HL-60 (cell line): ENCODE data around the gene SPINT2.
A peak's percentile ranks its signal among the peaks of the same experiment; 100 is the strongest.

ENCODE experiments used
- DNase-seq, 2 experiments: peaks; one replicate each; pipeline ENCODE4 v3.0.0-alpha.2; 2010 to 2020; ENCODE audit warnings: low read depth in 1 of 2, low spot score in 1 of 2
- H3K27ac ChIP-seq: fragments of 250-450 bp; sonication (Bioruptor Pico); replicated peaks from 2 replicates; pipeline ENCODE4 v1.5.1; 2020; ENCODE audit warnings: mild to moderate bottlenecking, moderate library complexity
- H3K27me3 ChIP-seq: fragments of 250-450 bp; sonication (Bioruptor Pico); 2 replicates; pipeline ENCODE4 v1.5.1; 2021; ENCODE audit warnings: mild to moderate bottlenecking, moderate library complexity; ENCODE audit not compliant: insufficient read depth, poor library complexity, severe bottlenecking
- H3K4me3 ChIP-seq: replicated peaks from 2 replicates; pipeline ENCODE4 v1.5.1; 2011; ENCODE audit warnings: mild to moderate bottlenecking, control low read depth, low read length; ENCODE audit not compliant: insufficient read depth
- CTCF ChIP-seq: IDR thresholded peaks from one replicate; pipeline ENCODE4 v1.5.1; 2011; ENCODE audit warnings: low read length, control low read depth, inconsistent platforms; ENCODE audit not compliant: insufficient read depth
- GABPA ChIP-seq: IDR thresholded peaks from 2 replicates; pipeline ENCODE4 v1.6.1; 2012; ENCODE audit warnings: low read depth
- POLR2AphosphoS5 ChIP-seq: IDR thresholded peaks from 2 replicates; pipeline ENCODE4 v1.6.1; 2012; ENCODE audit warnings: low read depth
- REST ChIP-seq: IDR thresholded peaks from 2 replicates; pipeline ENCODE4 v1.6.1; 2012; ENCODE audit warnings: low read depth; ENCODE audit not compliant: insufficient replicate concordance
- SPI1 ChIP-seq: IDR thresholded peaks from 2 replicates; pipeline ENCODE4 v1.6.1; 2012; ENCODE audit warnings: low read depth, mild to moderate bottlenecking, borderline replicate concordance

Gene SPINT2

GRCh38 chr19:38304866-38305429 is 40.6 kb downstream of the SPINT2 start:
- no peak overlapping the region for H3K27ac ChIP-seq

GRCh38 chr19:38306236-38306635 is 41.9 kb downstream of the SPINT2 start:
- no peak for DNase-seq
- H3K27me3 ChIP-seq = no peaks in the 10 kb centered on the region
- TF ChIP-seq REST (no peak), CTCF (no peak), GABPA (no peak), SPI1 (no peak), POLR2AphosphoS5 (no peak)
- H3K4me3 ChIP-seq = no peak overlapping the region
- H3K27ac ChIP-seq = no peak overlapping the region

More at GRCh38 chr19:38304866-38305429, 40.6 kb downstream of the SPINT2 start:
- no peaks in the 10 kb centered on the region for H3K27me3 ChIP-seq
- no peak for DNase-seq
- no peak overlapping the region for H3K4me3 ChIP-seq
- no peak for TF ChIP-seq REST
- 0 out of 2 replicates have a peak, but pooled peaks have one; percentile 6 for TF ChIP-seq POLR2AphosphoS5
- TF ChIP-seq CTCF = no peak
- TF ChIP-seq GABPA = no peak
- no peak for TF ChIP-seq SPI1

- no peak for DNase-seq
- no peaks in the 10 kb centered on the region for H3K27me3 ChIP-seq
- no peak overlapping the region for H3K4me3 ChIP-seq
- H3K27ac ChIP-seq = no peak overlapping the region
- TF ChIP-seq SPI1 (no peak), REST (no peak), POLR2AphosphoS5 (no peak), GABPA (no peak), CTCF (no peak)
Observed at GRCh38 chr19:38307076-38307475, 42.7 kb downstream of the SPINT2 start.
